HEK293 (cell line): Measurements from ENCODE around the gene CYP39A1.

Experiments used
- CTCF ChIA-PET: fragments of 350-600 bp; formaldehyde crosslinking; extraction: SDS; loops from one replicate; lab custom pipeline; 2021; ENCODE audit warnings: antibody characterized with exemption; lab: Yijun Ruan, JAX
- POLR2A ChIA-PET: fragments of 300-600 bp; formaldehyde crosslinking; extraction: SDS; loops from one replicate; lab custom pipeline; 2020; ENCODE audit warnings: antibody characterized with exemption, inconsistent platforms; lab: Yijun Ruan, JAX
- H3K27ac ChIP-seq: fragments of 200-500 bp; sonication (Bioruptor generic); 2 replicates; pipeline ENCODE4 v1.5.1; 2014; ENCODE audit warnings: low read depth, low read length, control low read depth, inconsistent platforms; ENCODE audit errors: extremely low read depth
- H3K36me3 ChIP-seq, 2 experiments: fragments of 200-500 bp in 1 of 2; sonication (Bioruptor generic) in 1 of 2; 1 replicate in 1 of 2; 2 replicates in 1 of 2; pipeline ENCODE4 v1.5.1; 2014 to 2017; ENCODE audit warnings: inconsistent platforms in 2 of 2, low read length in 2 of 2; ENCODE audit not compliant: control insufficient read depth in 2 of 2, insufficient read depth in 1 of 2
- H3K4me1 ChIP-seq: fragments of 200-500 bp; sonication (Bioruptor generic); 2 replicates; pipeline ENCODE4 v1.5.1; 2014; ENCODE audit warnings: mild to moderate bottlenecking, low read length, inconsistent platforms; ENCODE audit not compliant: control insufficient read depth, insufficient read depth
- H3K4me3 ChIP-seq: 2 replicates; pipeline ENCODE4 v1.5.1; 2011; ENCODE audit warnings: low read depth, mild to moderate bottlenecking, control low read depth, low read length, moderate library complexity
- H3K9me3 ChIP-seq: fragments of 200-500 bp; sonication (Bioruptor generic); 2 replicates; pipeline ENCODE4 v1.5.1; 2014; ENCODE audit warnings: low read depth, low read length, inconsistent platforms; ENCODE audit not compliant: control insufficient read depth, insufficient read depth
- GLI2 ChIP-seq: fragments of 450-650 bp; formaldehyde crosslinking; IDR thresholded peaks from 2 replicates; pipeline ENCODE4; 2017; ENCODE audit warnings: missing biosample characterization, missing genetic modification characterization, low read depth, borderline replicate concordance
- PRDM1 ChIP-seq: fragments of 450-650 bp; formaldehyde crosslinking; IDR thresholded peaks from 2 replicates; pipeline ENCODE4; 2016; ENCODE audit warnings: missing biosample characterization, missing genetic modification characterization
- REST ChIP-seq: fragments of 450-650 bp; formaldehyde crosslinking; IDR thresholded peaks from 2 replicates; pipeline ENCODE4 v1.5.1; 2016; ENCODE audit warnings: missing biosample characterization, missing genetic modification characterization
- SP3 ChIP-seq: fragments of 450-650 bp; formaldehyde crosslinking; IDR thresholded peaks from 2 replicates; pipeline ENCODE4 v1.5.1; 2016; ENCODE audit warnings: missing biosample characterization, missing genetic modification characterization
- TSHZ1 ChIP-seq: fragments of 450-650 bp; formaldehyde crosslinking; IDR thresholded peaks from 2 replicates; pipeline ENCODE4 v1.5.1; 2016; ENCODE audit warnings: missing biosample characterization, missing genetic modification characterization, borderline replicate concordance
- ZIC2 ChIP-seq: fragments of 450-650 bp; formaldehyde crosslinking; IDR thresholded peaks from 2 replicates; pipeline ENCODE4 v1.5.1; 2016; ENCODE audit warnings: missing biosample characterization, missing genetic modification characterization
- ZNF133 ChIP-seq: fragments of 450-650 bp; formaldehyde crosslinking; IDR thresholded peaks from 2 replicates; pipeline ENCODE4 v1.5.1; 2016; ENCODE audit warnings: missing biosample characterization, missing genetic modification characterization
- ZNF398 ChIP-seq: fragments of 450-650 bp; formaldehyde crosslinking; IDR thresholded peaks from 2 replicates; pipeline ENCODE4 v1.5.1; 2017; ENCODE audit warnings: missing biosample characterization, missing genetic modification characterization
- ZNF518A ChIP-seq: fragments of 450-650 bp; formaldehyde crosslinking; conservative IDR thresholded peaks from 2 replicates; pipeline ENCODE4 v1.5.1; 2016; ENCODE audit warnings: low read depth, missing biosample characterization, missing genetic modification characterization
- ZNF521 ChIP-seq: fragments of 450-650 bp; formaldehyde crosslinking; IDR thresholded peaks from 2 replicates; pipeline ENCODE4 v1.5.1; 2017; ENCODE audit warnings: missing biosample characterization, mild to moderate bottlenecking, missing genetic modification characterization
- ZNF530 ChIP-seq: fragments of 450-650 bp; formaldehyde crosslinking; IDR thresholded peaks from 2 replicates; pipeline ENCODE4 v1.5.1; 2016; ENCODE audit warnings: low read depth, missing biosample characterization, missing genetic modification characterization
- ZNF639 ChIP-seq: fragments of 450-650 bp; formaldehyde crosslinking; IDR thresholded peaks from 2 replicates; pipeline ENCODE4 v1.5.1; 2016; ENCODE audit warnings: missing biosample characterization, missing genetic modification characterization
- ZNF645 ChIP-seq: fragments of 450-650 bp; formaldehyde crosslinking; IDR thresholded peaks from 2 replicates; pipeline ENCODE4; 2016; ENCODE audit warnings: missing biosample characterization, missing genetic modification characterization
- ZNF654 ChIP-seq: fragments of 450-650 bp; formaldehyde crosslinking; IDR thresholded peaks from 2 replicates; pipeline ENCODE4 v1.5.1; 2016; ENCODE audit warnings: low read depth, missing biosample characterization, missing genetic modification characterization
- ZSCAN4 ChIP-seq: fragments of 450-650 bp; formaldehyde crosslinking; IDR thresholded peaks from 2 replicates; pipeline ENCODE4 v1.5.1; 2017; ENCODE audit warnings: missing biosample characterization, missing genetic modification characterization

CYP39A1 gene

GRCh38 chr6:46690141-46690755, 37.6 kb upstream of the CYP39A1 start (continued):
- TF ChIP-seq ZNF518A (tag by site-specific recombination) (no peak), PRDM1 (tag by site-specific recombination) (no peak), ZNF521 (tag by site-specific recombination) (no peak), ZNF639 (no peak), ZNF654 (tag by site-specific recombination) (no peak), SP3 (tag by site-specific recombination) (no peak), ZNF530 (tag by site-specific recombination) (no peak), ZNF398 (tag by site-specific recombination) (no peak), TSHZ1 (no peak)

GRCh38 chr6:46689657-46690056, 37.0 kb upstream of the CYP39A1 start:
- ChIA-PET CTCF (no interaction called here), POLR2A (no interaction called here)
- Histone ChIP-seq H3K27ac (no peak overlapping the region), H3K4me1 (no peaks in the 10 kb centered on the region), H3K36me3 (no peaks in the 10 kb centered on the region), H3K4me3 (no peak overlapping the region), H3K9me3 (no peaks in the 10 kb centered on the region)
- TF ChIP-seq GLI2 (tag by site-specific recombination) (no peak), ZIC2 (tag by site-specific recombination) (no peak), ZSCAN4 (no peak), REST (tag by site-specific recombination) (no peak), ZNF645 (tag by site-specific recombination) (no peak), ZNF398 (tag by site-specific recombination) (no peak), ZNF133 (no peak)
